Retinal pigment epithelial cell (primary cell): ENCODE results near the gene STAP2.
"Not testable (repeated sequence)": the region's sequence is repeated elsewhere in the genome, so short reads cannot be mapped to it uniquely, and the experiment has no call there.

Experiments
- DNase-seq: peaks from one replicate; pipeline ENCODE4 v3.0.0-alpha.2; 2010; ENCODE audit warnings: low read depth
- H3K4me3 ChIP-seq: 2 replicates; pipeline ENCODE4 v1.5.1; 2011; ENCODE audit warnings: mild to moderate bottlenecking, low read length, control low read depth, moderate library complexity
- TF ChIP-seq, protein P1 (sequence below): conservative IDR thresholded peaks from 2 replicates; pipeline ENCODE4 v1.5.1; 2011; ENCODE audit warnings: low read depth, low read length, control low read depth, inconsistent platforms

STAP2 gene

GRCh38 chr19:4350726-4351125 is 12.1 kb upstream of the STAP2 start:
- TF ChIP-seq, protein P1, sequence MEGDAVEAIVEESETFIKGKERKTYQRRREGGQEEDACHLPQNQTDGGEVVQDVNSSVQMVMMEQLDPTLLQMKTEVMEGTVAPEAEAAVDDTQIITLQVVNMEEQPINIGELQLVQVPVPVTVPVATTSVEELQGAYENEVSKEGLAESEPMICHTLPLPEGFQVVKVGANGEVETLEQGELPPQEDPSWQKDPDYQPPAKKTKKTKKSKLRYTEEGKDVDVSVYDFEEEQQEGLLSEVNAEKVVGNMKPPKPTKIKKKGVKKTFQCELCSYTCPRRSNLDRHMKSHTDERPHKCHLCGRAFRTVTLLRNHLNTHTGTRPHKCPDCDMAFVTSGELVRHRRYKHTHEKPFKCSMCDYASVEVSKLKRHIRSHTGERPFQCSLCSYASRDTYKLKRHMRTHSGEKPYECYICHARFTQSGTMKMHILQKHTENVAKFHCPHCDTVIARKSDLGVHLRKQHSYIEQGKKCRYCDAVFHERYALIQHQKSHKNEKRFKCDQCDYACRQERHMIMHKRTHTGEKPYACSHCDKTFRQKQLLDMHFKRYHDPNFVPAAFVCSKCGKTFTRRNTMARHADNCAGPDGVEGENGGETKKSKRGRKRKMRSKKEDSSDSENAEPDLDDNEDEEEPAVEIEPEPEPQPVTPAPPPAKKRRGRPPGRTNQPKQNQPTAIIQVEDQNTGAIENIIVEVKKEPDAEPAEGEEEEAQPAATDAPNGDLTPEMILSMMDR, result no peak
- H3K4me3 ChIP-seq, result no peak overlapping the region
- DNase-seq, result no peak

DNA sequence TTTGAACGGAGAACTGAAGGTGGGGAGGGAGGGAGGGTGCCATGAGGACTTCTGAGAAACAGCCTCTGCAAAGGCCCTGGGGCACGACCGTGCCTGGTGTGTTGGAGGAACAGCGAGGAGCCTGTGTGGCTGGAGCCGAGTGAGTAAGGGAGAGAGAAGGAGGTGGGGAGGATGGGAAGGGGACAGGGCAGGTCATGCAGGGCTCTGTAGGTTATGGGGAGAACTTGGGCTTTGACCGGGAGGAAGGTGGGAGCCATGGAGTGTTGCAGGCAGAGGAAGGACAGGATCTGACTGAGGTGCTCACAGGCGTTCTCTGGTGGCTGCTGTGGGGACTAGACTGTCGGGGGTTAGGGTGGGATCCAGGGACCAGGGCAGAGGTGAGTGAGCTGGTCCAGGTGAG is 11.5 kb upstream of the STAP2 start:
- no peak overlapping the region for H3K4me3 ChIP-seq
- no peak for DNase-seq
- TF ChIP-seq, protein P1, result no peak

- H3K4me3 ChIP-seq, DNase-seq: not testable (repeated sequence)
Measured at GRCh38 chr19:4349225-4349624, 10.6 kb upstream of the STAP2 start.

DNA sequence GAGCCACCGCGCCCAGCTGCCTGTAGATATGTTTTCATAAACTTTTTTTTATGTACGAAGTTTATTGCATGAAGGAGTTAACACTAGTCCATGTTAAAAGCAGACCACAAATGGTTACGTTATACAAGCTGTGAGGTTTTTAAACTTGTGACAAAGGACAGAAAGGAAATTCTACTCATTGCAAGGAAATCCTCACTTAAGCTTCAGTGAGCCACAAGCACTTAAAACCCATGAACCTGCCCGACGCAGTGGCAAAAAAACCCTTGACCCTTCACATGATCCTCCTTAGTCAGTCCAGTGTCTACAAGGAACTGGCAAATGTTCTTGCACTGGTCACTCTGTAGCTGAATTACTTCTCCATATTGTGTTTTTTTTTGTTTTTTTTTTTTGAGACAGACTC is 8.9 kb upstream of the STAP2 start:
- TF ChIP-seq, protein P1, result no peak
- no peak for DNase-seq
- no peak overlapping the region for H3K4me3 ChIP-seq

DNA sequence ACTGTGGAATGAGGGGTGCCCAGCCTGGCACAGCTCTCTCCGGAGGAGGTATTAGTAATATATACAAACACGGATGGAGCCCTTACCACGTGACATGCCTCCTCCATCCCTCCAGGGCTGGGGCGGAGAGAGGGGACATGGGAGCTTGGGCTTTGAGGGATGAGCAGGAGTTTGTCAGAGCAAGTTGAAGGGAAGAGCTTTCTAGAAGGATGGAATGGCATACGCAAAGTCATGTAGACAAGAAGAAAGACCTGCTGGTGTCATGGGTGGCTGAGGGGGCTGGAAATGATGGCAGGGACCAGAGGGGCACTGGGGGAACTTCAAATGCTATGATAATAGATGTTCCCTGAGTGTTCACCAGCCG is 7.4 kb upstream of the STAP2 start:
- TF ChIP-seq, protein P1, result no peak

DNA sequence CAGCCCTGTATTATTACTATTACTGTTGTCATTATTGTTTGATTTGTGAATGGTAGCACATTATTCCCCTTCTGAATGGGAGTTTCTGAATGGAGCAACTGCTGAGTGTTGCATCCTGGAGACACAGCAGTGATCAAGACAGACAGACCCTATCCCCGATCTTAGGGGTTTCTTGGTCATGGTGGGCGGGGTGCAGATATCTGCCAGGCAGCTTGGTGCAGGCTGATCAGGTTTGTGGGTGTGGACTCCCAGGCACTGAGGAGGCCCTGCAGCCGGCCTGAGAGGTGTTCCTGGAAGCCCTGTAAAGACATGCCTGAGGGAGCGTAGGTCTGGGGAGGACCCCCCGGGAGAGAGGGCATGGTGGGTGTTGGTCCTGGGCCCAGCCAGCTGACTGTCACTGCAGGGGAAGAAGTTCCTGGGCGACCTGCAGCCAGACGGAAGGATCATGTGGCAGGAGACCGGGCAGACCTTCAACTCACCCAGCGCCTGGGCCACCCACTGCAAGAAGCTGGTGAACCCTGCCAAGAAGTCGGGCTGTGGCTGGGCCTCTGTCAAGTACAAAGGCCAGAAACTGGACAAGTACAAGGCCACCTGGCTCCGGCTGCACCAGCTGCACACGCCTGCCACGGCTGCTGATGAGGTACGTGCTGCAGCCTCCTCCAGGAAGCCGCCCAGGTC is 6.9 kb upstream of the STAP2 start:
- DNase-seq, result no peak
- TF ChIP-seq, protein P1, result no peak
- no peak overlapping the region for H3K4me3 ChIP-seq

More for the DNA sequence above, 7.4 kb upstream of the STAP2 start:
- no peak for DNase-seq
- no peak overlapping the region for H3K4me3 ChIP-seq

DNA sequence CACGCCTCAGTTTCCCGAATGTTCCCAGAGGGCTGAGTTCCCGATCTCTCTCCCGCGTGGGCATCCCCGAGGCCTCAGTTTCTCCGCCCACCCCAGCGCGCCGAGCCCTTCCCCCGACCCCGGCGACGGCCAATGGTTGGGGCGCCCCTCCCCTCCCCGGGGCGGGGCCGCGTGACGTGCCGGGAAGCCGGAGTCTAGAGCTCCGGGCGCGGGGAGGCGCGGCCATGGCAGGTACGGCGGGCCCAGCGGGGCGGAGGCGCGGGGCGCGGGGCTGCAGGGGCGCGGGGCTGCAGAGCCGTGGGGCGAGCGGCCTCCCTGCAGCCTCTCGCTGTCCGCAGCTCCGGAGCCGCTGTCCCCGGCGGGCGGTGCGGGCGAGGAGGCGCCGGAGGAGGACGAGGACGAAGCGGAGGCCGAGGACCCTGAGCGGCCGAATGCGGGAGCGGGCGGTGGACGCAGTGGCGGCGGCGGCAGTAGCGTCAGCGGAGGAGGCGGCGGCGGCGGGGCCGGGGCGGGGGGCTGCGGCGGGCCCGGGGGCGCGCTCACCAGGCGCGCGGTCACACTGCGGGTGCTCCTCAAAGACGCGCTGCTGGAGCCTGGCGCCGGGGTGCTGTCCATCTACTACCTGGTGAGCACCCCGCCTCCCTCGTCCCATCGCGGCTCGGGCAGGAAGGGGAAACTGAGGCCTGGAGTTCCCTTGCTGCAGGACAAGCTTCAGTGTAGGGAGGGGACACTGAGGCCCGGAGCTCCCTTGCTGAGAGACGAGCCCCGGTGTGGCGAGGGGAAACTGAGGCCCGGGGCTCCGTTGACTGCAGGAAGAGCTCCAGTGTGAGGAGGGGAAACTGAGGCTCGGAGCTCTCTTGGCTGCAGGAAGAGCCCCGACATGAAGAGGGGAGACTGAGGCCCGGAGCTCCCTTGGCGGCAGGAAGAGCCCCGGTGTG is 5.0 kb upstream of the STAP2 start, which contains the start of gene MPND:
MPND (plus strand) TSS at position 193 of the 938 bp plus-strand sequence; CDS start at position 225, 32 bp downstream.
- peak within 1 kb of the TSS; percentile 75 for H3K4me3 ChIP-seq
- TF ChIP-seq, protein P1, result no peak
- peak; percentile 43 for DNase-seq
